ENCODE measurements around the gene CUEDC2. TPM values are rescaled to one million over a fixed set of nuclear protein-coding genes. Genes with fewer than 3 reads are reported as not detected.

The CUEDC2 gene
- total and polyA plus RNA-seq, 10 of the 15 experiments (the other 5 are each of a cell fraction or from before 2014, with no cell fraction given), result 20.4 to 121 (median 75.0) TPM

DNA sequence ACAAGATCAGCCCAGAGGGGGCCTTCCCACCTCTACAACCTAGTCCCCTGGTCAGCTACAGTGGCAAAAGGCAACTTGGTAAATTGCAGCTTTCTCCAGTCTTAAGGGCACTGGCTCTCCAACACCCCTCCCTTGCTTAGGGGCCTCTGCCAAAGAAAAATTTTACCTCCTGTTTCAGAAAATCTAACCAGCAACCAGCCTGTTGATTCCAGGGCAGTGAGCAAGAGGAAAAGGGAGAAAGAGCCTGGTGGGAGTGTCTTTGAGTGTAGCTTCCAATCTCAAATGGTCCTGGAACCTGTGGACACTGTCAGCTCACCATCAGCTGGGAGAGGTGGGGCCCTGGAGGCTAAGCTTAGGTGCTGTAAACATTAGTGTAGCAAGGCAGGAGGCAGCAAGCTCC, 47.3 kb upstream of the CUEDC2 start:
- in situ Hi-C loops (cut with MboI), result no loop called here
- ChIA-PET POLR2A (interaction anchor here (0.8 to 1.2 kb wide), 4 partner anchors 30 to 86 kb away, joined by 3 read pairs; no protein-coding TSS in a partner anchor), CTCF (interaction anchor here (0.6 to 3.7 kb wide), 27 partner anchors 8 to 260 kb away, joined by 3 to 42 read pairs (median 5); partner anchors contain the start of genes ACTR1A, C10orf95 and ELOVL3), SMC1A (ENCODE audit: uncharacterized antibody, unreplicated experiment) (interaction anchor here (0.9 to 3.3 kb wide), 11 partner anchors 17 to 290 kb away, joined by 3 to 24 read pairs (median 3); partner anchors contain the start of genes ACTR1A and C10orf95), RAD21 (ENCODE audit: unreplicated experiment) (interaction anchor here (0.5 to 3.8 kb wide), 20 partner anchors 18 to 318 kb away, joined by 3 to 23 read pairs (median 4); partner anchors contain the start of genes ACTR1A and CUEDC2)
- no TSS peak for BruUV-seq (replicated peaks)
- no peak for TF ChIP-seq MTA3 (IDR thresholded peaks at IDR 0.05; ENCODE audit: borderline replicate concordance, low read length)
- TF ChIP-seq, protein P1, sequence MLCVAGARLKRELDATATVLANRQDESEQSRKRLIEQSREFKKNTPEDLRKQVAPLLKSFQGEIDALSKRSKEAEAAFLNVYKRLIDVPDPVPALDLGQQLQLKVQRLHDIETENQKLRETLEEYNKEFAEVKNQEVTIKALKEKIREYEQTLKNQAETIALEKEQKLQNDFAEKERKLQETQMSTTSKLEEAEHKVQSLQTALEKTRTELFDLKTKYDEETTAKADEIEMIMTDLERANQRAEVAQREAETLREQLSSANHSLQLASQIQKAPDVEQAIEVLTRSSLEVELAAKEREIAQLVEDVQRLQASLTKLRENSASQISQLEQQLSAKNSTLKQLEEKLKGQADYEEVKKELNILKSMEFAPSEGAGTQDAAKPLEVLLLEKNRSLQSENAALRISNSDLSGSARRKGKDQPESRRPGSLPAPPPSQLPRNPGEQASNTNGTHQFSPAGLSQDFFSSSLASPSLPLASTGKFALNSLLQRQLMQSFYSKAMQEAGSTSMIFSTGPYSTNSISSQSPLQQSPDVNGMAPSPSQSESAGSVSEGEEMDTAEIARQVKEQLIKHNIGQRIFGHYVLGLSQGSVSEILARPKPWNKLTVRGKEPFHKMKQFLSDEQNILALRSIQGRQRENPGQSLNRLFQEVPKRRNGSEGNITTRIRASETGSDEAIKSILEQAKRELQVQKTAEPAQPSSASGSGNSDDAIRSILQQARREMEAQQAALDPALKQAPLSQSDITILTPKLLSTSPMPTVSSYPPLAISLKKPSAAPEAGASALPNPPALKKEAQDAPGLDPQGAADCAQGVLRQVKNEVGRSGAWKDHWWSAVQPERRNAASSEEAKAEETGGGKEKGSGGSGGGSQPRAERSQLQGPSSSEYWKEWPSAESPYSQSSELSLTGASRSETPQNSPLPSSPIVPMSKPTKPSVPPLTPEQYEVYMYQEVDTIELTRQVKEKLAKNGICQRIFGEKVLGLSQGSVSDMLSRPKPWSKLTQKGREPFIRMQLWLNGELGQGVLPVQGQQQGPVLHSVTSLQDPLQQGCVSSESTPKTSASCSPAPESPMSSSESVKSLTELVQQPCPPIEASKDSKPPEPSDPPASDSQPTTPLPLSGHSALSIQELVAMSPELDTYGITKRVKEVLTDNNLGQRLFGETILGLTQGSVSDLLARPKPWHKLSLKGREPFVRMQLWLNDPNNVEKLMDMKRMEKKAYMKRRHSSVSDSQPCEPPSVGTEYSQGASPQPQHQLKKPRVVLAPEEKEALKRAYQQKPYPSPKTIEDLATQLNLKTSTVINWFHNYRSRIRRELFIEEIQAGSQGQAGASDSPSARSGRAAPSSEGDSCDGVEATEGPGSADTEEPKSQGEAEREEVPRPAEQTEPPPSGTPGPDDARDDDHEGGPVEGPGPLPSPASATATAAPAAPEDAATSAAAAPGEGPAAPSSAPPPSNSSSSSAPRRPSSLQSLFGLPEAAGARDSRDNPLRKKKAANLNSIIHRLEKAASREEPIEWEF (IDR thresholded peaks at IDR 0.05; ENCODE audit: insufficient replicate concordance, low read depth, low read length), result no peak
- TF ChIP-seq ZNF622 (IDR thresholded peaks at IDR 0.05), result no peak
- TF ChIP-seq ZNF24 (IDR thresholded peaks at IDR 0.05), result no peak
- TF ChIP-seq JUND (IDR thresholded peaks at IDR 0.05; ENCODE audit: low read depth, low read length), result no peak
- TF ChIP-seq KAT2A (conservative IDR thresholded peaks at IDR 0.05; ENCODE audit: control insufficient read depth, low read depth, low read length), result no peak
- no peak for TF ChIP-seq ETV6 (conservative IDR thresholded peaks at IDR 0.05 in 1 of 2, IDR thresholded peaks at IDR 0.05 in 1 of 2; ENCODE audit: borderline replicate concordance in 1 of 2, low read depth in 1 of 2)
- TF ChIP-seq NR2C1 (IDR thresholded peaks at IDR 0.05), result no peak
- no peak for TF ChIP-seq CBFB (IDR thresholded peaks at IDR 0.05; ENCODE audit: low read depth)
- no peak for TF ChIP-seq TCF12 (IDR thresholded peaks at IDR 0.05; ENCODE audit: low read depth, low read length)
- TF ChIP-seq GABPA (IDR thresholded peaks at IDR 0.05; ENCODE audit: low read depth), result no peak
- TF ChIP-seq MYB (IDR thresholded peaks at IDR 0.05; ENCODE audit: borderline replicate concordance, low read depth, low read length), result no peak
- no peak for TF ChIP-seq KDM1A (IDR thresholded peaks at IDR 0.05; ENCODE audit: borderline replicate concordance)
- TF ChIP-seq IKZF1 (conservative IDR thresholded peaks at IDR 0.05), result no peak
- ATAC-seq (no peak), FAIRE-seq (no peak), DNase-seq (ENCODE audit: low read depth, low spot score) (no peak)
- no peak overlapping the region for H3K4me2 ChIP-seq (ENCODE audit: control insufficient read depth, insufficient read depth)
- H4K20me1 ChIP-seq (ENCODE audit: control insufficient read depth, insufficient read depth), result no peaks in the 10 kb centered on the region; the same call in 1 of the 2 replicates
- no peak overlapping the region for H2AFZ ChIP-seq (ENCODE audit: control insufficient read depth, low read depth, low read length)
- H3K36me3 ChIP-seq (ENCODE audit: control insufficient read depth in 2 of 2, insufficient read depth in 2 of 2, low read length in 1 of 2), result peaks cover 22 to 43% of the 10 kb centered on the region in 2 experiments
- intact Hi-C loops (cut with micrococcal nuclease; ENCODE audit: unreplicated experiment), result loop anchor here (1.0 to 5.0 kb wide), 3 partner anchors 85 to 252 kb away; partner anchors contain the start of gene ELOVL3
- no peaks in the 10 kb centered on the region for H3K4me1 ChIP-seq (ENCODE audit: control insufficient read depth, insufficient read depth, low read length)
- H3K27ac ChIP-seq (ENCODE audit: control insufficient read depth, insufficient read depth), result no peak overlapping the region
- no peak overlapping the region for H3K4me3 ChIP-seq
- H3K9me3 ChIP-seq (replicated peaks; ENCODE audit: control insufficient read depth, insufficient read depth, low read length), result no peaks in the 10 kb centered on the region
- no peaks in the 10 kb centered on the region for H3K27me3 ChIP-seq (replicated peaks in 1 of 2; ENCODE audit: control insufficient read depth in 2 of 2, insufficient read depth in 2 of 2, low read length in 1 of 2)
- H3K79me2 ChIP-seq (ENCODE audit: control insufficient read depth, insufficient read depth, low read length), result no peaks in the 10 kb centered on the region
- no peak overlapping the region for H3K9ac ChIP-seq (ENCODE audit: control insufficient read depth, insufficient read depth, low read length)
